Nucleus accumbens (tissue), 56 donors: Measurements from ENCODE around the gene LRCH4.
"Not testable (repeated sequence)": the region's sequence is repeated elsewhere in the genome, so short reads cannot be mapped to it uniquely, and the experiment has no call there.

Experiments
- DNase-seq, 56 donors: peaks; one replicate each; lab custom pipeline; 2025; lab: John Stamatoyannopoulos, UW

Gene LRCH4

GRCh38 chr7:100570954-100571828, 14.7 kb downstream of the LRCH4 start:
- DNase-seq, result peak in 1 of 56 donors; percentile 15

GRCh38 chr7:100568896-100569844, 16.8 kb downstream of the LRCH4 start:
- DNase-seq, result peak in 50 of 56 donors; percentile 16 to 83 (median 62)

- DNase-seq, result peak in 2 of 56 donors; percentile 13
These were observed 17.6 kb downstream of the LRCH4 start for GRCh38 chr7:100568176-100568895.

DNA sequence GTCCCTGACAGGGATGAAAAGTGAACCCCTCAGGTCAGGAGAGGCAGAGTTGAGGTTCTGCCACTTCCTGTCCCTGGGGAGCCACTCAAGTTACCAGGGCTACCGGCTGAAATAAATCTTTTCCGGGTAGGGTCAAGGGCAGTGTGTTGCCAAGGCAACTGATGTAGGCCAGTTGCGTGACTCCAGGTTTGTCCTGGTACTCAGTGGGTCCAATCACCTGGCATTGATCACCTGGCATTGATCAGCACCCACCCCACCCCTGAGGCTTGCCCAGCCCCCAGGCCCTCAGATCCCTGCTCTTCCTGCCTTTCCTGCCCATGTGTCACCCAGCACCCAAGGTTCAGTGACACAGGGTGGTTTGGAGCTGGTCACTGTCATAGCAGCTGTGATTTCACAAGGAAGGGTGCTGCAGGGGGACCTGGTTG, 18.2 kb downstream of the LRCH4 start:
- no peak for DNase-seq

- no peak for DNase-seq
These were observed 18.7 kb downstream of the LRCH4 start for GRCh38 chr7:100567031-100567730.

DNA sequence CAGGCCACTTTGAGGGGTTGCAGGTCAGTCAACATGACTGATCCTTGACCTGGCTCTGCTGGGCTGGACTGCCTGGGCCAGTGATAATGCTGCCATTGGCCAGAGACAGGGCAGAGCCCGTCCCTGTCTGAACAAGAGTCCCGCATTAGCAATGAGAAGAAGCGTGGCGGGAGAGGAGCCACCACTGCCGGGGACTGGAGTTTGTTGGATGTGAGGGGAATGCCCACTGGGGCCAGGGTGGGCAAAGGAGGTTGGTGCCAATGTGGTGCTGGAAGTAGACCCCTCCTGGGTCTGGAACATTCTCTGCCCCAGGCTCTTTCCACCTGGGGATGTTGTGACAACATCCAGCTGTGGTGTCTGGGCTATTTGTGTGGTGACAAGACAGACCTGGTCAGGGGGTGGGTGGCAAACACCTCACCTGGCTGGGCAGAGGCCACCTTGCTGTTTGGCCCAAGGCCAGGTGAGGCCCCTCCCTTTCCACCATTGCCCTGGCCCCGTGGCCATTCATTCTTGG, 19.9 kb downstream of the LRCH4 start:
- no peak for DNase-seq

GRCh38 chr7:100565133-100565571, 20.8 kb downstream of the LRCH4 start:
- no peak for DNase-seq

- not testable (repeated sequence) for DNase-seq
These were observed 21.5 kb downstream of the LRCH4 start for GRCh38 chr7:100564405-100564804.

- DNase-seq, result peak in 48 of 56 donors; percentile 9 to 87 (median 46)
These were observed 22.0 kb downstream of the LRCH4 start for GRCh38 chr7:100563809-100564400.

DNA sequence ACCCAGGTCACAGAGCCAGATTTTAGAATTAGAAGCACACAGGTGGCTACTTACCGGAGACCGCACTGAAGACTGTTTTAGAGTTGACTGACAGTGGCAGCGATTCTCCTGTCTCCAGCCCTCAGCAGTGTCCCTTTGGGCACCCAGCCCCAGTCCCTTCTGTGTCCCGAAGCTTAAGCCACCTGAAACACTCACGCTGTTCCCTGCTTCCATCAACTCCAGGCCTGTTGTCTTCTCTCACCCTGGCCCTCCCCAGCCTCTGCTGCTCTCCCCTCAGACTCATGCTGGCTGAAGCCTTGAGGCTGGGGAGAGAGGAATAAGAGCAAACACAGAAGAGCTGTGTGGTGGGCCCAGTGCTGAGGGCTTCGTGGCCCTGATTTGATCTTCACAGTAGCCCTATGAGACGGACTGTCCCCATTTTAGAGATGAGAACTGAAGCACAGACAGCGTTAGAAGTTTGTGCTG, 22.8 kb downstream of the LRCH4 start:
- DNase-seq, result no peak

GRCh38 chr7:100562195-100563099, 23.5 kb downstream of the LRCH4 start:
- no peak for DNase-seq

GRCh38 chr7:100561491-100562194, 24.3 kb downstream of the LRCH4 start:
- DNase-seq, result no peak

DNA sequence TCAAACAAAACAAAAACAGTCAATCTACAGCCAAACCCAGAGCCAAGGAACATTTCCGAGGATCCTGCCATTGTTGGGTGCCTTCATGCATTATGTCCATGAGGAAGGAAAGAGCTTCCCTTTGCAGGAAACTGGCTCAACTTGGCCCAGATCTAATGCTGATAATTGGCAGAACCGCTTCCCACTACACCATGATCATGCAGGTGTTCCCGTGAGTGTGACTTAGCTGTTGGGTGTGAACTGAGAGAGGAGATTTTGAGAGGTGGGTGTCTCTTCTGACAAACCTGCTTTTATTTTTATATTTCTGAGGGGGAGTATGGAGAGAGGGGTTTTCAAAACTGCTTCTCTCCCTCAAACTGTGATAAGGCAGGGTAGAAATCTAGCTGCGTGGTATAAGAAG, 26.8 kb downstream of the LRCH4 start:
- DNase-seq, result peak in 8 of 56 donors; percentile 7 to 53 (median 24)

GRCh38 chr7:100556541-100556940, 29.4 kb downstream of the LRCH4 start:
- DNase-seq, result no peak

- no peak for DNase-seq
These were observed 30.2 kb downstream of the LRCH4 start for GRCh38 chr7:100555701-100556100.

DNA sequence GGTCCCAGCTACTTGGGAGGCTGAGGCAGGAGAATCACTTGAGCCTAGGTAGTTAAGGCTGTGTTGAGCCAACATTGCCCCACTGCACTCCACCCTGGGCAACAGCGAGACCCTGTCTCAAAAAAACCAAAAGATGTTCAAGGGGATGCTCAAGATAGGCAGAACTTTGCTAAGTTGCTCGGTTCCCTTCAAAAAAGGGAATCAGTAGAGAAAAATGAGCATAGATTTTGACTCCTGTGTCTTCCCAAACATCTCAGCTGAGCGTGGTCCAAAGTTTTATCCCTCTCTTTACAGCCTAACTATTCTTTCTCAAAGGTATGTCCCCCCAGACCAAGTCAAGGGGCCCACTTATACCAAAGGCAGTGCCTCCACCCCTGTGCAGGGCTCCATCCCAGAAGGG, 32.9 kb downstream of the LRCH4 start:
- DNase-seq, result no peak

DNA sequence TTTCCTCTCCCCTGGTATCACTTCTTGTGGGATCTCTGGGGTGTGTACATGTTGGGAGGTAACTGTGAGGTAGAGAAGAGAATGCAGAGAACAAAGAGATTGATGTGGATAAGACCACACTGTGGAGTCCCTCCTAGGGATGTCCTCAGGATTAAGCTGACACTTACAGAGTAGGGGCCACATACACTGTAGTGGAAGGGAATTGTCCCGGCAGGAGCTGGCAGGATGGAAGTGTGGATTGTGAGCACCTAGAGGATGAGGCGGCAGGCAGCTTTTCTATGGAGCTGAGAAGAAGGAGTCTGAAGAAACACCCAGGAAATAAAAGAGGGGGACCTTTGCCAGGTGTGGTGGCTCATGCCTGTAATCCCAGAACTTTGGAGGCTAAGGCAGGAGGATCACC, 33.4 kb downstream of the LRCH4 start:
- DNase-seq, result no peak
